Activated CD4-positive, CD25-positive, alpha-beta regulatory T cell treated with anti-CD3 and anti-CD28 coated beads, Interleukin-2, amount 50 U/mL, for 16 hours (primary cell): ENCODE results near the gene CCDC186.
"Not testable (repeated sequence)": the region's sequence is repeated elsewhere in the genome, so short reads cannot be mapped to it uniquely, and the experiment has no call there.

Experiments
- DNase-seq: peaks from one replicate; pipeline ENCODE4 v3.0.0-alpha.2; 2020; ENCODE audit warnings: low read depth, low spot score

Gene CCDC186

GRCh38 chr10:114173603-114173920 is 441 bp downstream of the CCDC186 start:
- DNase-seq: no peak

GRCh38 chr10:114172776-114173602 is 1.0 kb downstream of the CCDC186 start:
- DNase-seq: no peak

DNA sequence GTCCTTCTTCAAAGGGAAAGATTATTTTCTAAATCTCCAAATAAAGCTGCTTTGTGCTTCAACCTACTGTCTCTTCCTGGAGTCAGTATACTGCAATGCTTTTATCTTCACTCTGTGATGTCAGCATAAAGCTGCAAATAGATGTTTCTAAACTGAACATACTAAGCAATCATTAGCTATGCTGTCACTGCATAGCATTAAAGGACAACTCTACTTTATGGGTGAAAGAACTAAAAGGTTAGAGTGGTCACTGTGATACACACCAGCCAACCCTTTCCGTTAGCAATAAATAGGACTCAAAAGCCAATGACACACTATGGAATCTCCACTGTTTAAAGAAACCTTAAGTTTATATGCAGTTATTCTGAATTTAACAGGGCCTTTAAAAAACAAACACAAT is 1.8 kb downstream of the CCDC186 start:
- no peak for DNase-seq

DNA sequence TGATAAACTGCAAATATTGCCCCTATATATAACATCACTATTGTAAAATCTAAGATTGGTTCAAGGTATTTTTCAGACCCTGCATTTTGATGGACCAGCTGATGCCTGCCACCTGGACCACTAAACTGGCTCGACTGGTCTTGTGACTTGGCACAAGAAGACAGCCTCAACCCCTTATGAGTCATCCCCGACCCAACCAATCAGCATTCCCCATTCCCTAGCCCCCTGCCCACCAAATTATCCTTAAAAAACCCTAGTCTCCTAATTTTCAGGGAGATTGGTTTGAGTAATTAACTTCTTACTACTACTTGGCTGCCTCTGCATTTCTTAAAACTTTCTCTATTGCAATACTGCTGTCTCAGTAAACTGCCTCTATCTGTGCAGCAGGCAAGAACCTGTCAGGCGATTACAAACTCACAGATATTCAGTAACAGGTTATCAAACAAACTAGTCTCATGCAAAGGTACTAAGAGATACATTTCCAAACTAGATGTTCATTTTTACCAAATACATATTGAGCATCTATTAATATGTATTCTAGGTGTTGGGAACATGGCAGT is 5.5 kb downstream of the CCDC186 start:
- DNase-seq: no peak

- DNase-seq: no peak
Measured at GRCh38 chr10:114167985-114168384, 6.0 kb downstream of the CCDC186 start.

- DNase-seq: no peak
Measured at GRCh38 chr10:114166494-114166893, 7.5 kb downstream of the CCDC186 start.

GRCh38 chr10:114166043-114166442 is 8.0 kb downstream of the CCDC186 start:
- no peak for DNase-seq

- DNase-seq: no peak
Measured at GRCh38 chr10:114163062-114163461, 10.9 kb downstream of the CCDC186 start.

- no peak for DNase-seq
Measured at GRCh38 chr10:114157912-114158311, 16.1 kb downstream of the CCDC186 start.

DNA sequence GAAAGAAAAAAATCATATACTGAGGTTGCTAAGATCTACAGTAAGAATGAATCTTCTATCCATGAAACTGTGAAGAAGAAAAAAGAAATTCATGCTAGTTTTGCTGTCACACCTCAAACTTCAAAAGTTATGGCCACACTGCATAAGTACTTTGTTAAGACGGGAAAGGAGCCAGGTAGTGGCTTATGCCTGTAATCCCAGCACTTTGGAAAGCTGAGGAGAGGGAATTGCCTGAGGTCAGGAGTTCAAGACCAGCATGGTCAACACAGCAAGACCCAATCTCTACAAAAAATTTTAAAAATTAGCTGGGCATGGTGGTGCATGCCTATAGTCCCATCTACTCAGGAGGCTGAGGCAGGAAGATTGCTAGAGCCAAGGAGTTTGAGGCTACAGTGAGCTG is 22.1 kb downstream of the CCDC186 start:
- DNase-seq: no peak

GRCh38 chr10:114151486-114151885 is 22.5 kb downstream of the CCDC186 start:
- DNase-seq: no peak

DNA sequence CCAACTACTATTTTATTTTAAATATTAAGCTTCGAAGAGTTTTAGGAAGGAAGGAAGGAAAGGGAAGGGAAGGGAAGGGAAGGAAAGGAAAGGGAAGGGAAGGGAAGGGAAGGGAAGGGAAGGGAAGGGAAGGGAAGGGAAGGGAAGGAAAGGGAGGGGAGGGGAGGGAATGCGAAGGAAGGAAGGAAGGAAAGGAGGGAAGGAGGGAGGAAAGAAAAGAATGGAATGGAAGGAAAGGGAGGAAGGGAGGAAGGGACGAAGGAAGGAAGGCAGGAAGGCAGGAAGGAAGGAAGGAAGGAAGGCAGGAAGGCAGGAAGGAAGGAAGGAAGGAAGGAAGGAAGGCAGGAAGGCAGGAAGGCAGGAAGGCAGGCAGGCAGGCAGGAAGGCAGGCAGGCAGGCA is 24.5 kb downstream of the CCDC186 start:
- not testable (repeated sequence) for DNase-seq

- DNase-seq: no peak
Measured at GRCh38 chr10:114143160-114143559, 30.8 kb downstream of the CCDC186 start.

DNA sequence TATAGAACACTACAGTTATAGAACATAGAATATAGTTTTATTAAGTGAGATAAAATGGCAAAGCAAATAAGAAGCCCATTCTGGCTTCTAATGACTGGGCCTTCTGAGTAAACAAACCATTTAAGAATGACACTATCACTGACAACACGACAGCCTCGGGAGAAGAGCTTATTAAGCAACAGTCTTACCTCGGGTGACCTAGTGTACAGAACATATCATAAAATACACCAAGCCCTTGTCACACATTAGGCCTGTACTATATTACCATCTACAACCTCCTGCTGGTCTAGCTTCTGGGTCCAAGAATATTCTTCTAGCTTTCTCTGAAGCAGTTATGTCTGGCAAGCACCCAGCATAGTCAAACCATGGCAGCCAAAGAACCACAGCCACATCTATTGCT is 32.0 kb downstream of the CCDC186 start:
- DNase-seq: no peak

- DNase-seq: not testable (repeated sequence)
Measured at GRCh38 chr10:114140827-114141226, 33.2 kb downstream of the CCDC186 start.

- no peak for DNase-seq
Measured at GRCh38 chr10:114140036-114140435, 34.0 kb downstream of the CCDC186 start.

- no peak for DNase-seq
Measured at GRCh38 chr10:114138581-114138980, 35.4 kb downstream of the CCDC186 start.

DNA sequence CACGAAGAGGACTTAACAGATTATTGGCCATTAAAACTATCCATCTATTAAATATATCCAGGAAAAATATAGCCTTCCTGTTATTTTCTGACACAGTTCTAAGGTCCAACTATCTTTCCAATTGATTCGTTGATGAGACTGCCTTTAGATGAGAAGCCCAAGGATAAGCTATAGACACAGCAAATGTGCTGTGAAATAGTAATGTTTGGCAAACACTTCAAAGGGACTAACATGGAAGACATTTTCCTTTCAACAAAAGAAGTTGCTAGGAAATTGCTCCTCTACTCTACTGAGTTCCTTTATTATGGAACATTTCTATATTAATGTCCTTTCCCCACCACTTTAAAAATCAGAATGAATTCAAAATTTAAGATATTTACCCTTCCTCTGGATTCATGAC is 38.5 kb downstream of the CCDC186 start:
- DNase-seq: no peak

DNA sequence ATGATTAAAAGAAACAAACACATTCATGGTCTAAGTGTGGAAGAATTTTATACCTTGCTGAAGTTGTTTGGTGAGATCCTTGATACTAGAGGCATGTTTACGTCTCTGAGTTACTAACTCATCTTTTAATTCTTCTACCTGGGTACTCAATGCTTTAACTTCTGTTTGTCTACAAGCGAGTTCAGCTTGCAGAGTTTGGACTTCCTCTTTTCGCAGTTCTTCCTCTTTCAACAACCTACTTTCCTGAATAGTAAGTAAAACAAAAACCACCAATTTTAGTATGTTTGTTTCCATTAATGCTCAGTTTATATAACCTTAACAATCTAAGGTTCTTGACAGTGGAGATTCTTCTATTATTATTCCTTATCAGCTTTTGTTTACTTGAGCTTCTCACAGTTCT is 42.9 kb downstream of the CCDC186 start:
- DNase-seq: no peak

DNA sequence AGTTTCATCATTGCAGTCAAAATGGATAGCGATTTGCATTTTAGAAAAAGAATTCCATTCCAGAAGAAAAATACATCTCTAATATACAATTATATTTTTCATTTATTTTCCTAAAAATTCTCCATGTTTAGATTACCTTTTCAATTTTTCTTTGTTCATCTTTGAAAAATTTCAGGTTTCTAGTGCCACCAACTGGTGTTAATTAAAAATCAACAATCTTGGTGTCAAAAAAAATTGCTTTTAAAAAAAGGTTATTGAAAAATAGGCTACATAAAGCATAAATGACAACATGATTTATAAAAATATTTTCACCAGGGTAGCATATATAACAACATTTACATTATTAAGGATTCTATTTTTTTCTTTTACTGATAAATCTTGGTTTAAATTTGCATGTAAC is 53.0 kb downstream of the CCDC186 start:
- no peak for DNase-seq

GRCh38 chr10:114118514-114118913 is 55.5 kb downstream of the CCDC186 start:
- DNase-seq: no peak

GRCh38 chr10:114117728-114118127 is 56.3 kb downstream of the CCDC186 start:
- no peak for DNase-seq

DNA sequence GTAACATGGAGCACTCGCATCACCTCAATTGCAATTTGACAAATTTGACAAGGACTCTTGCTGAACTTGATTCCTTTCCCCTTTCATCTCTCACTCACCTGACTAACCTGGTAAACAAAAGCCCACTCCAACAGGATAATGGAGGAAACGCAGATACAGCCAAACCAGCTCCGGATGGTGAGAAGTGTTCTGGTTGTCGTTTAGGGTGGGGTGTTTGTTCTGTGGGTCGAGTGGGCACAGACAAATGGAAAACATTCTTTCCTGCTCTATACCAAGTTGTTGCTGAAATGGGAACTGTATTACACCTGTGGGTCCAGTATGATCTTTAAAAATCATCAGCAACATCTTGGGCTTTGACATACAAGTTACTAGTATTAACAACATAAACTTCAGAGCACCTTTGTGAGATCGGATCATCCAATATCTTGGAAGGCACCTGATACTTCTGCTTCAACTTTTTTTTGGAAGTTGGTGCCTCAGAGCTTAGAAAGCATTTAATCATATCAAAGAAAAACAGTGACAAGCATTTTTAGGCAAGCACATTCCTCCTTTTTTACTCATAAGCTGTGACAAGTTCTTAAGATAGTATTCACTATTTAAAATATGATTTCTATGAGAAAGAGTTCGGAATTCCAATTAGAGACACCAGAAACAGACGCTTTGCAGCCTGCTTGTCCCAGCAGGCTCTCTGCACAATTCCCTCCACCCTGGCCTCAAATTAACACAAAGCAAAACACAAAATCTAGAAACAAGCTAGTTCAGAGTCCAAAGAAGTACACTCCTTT is 58.1 kb downstream of the CCDC186 start:
- DNase-seq: no peak
